Activated naive CD4-positive, alpha-beta T cell treated with anti-CD3 and anti-CD28 coated beads, Interleukin-2, amount 50 U/mL, for 24 hours (primary cell): ENCODE measurements around the gene CTNNBL1.
"Not testable (repeated sequence)": the region's sequence is repeated elsewhere in the genome, so short reads cannot be mapped to it uniquely, and the experiment has no call there.

ENCODE experiments used
- H3K27ac Mint-ChIP-seq: one replicate; pipeline ENCODE4 v1.8.0; 2021; ENCODE audit warnings: mild to moderate bottlenecking, mixed read lengths
- H3K27me3 Mint-ChIP-seq: one replicate; pipeline ENCODE4 v1.8.0; 2021; ENCODE audit warnings: mixed read lengths
- H3K36me3 Mint-ChIP-seq: one replicate; pipeline ENCODE4 v1.8.0; 2021; ENCODE audit warnings: mixed read lengths
- H3K4me1 Mint-ChIP-seq: one replicate; pipeline ENCODE4 v1.8.0; 2021; ENCODE audit warnings: mixed read lengths
- H3K4me3 Mint-ChIP-seq: one replicate; pipeline ENCODE4 v1.8.0; 2021; ENCODE audit warnings: mild to moderate bottlenecking, mixed read lengths
- H3K9me3 Mint-ChIP-seq: one replicate; pipeline ENCODE4 v1.8.0; 2021; ENCODE audit warnings: mixed read lengths

Gene CTNNBL1

GRCh38 chr20:37693242-37693634 lies 592 bp upstream of the CTNNBL1 start:
- peak overlapping the region; percentile 14 for H3K27ac Mint-ChIP-seq
- peaks cover 23% of the 10 kb centered on the region for H3K4me1 Mint-ChIP-seq
- peak overlapping the region; percentile 97 for H3K4me3 Mint-ChIP-seq
- peaks cover 9% of the 10 kb centered on the region for H3K27me3 Mint-ChIP-seq
- no peaks in the 10 kb centered on the region for H3K9me3 Mint-ChIP-seq
- peaks cover 7% of the 10 kb centered on the region for H3K36me3 Mint-ChIP-seq

- Mint-ChIP-seq H3K27me3 (peaks cover 4% of the 10 kb centered on the region), H3K4me1 (peaks cover 41% of the 10 kb centered on the region), H3K27ac (no peak overlapping the region), H3K4me3 (peak overlapping the region; percentile 97), H3K9me3 (no peaks in the 10 kb centered on the region), H3K36me3 (peaks cover 7% of the 10 kb centered on the region)
Observed at GRCh38 chr20:37695684-37696342, 2.0 kb downstream of the CTNNBL1 start.

DNA sequence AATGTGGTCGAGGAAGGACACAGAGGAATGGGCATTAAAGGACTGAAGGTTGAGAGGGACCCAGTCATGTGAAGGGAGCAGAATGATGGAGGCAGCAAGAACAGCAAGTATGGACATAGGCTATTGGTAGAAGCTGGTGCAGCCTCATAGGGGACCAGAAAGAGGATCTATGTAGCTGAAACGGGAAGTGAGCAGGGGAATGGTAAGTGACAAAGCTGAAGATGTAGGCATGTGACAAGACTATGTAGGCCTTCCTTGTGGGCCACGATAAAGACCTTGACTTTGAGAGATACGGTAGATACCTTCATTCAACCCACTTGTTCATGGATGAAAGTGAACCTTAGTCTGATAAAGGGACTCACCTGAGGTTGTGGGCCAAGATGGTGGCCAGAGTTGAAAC lies 3.5 kb downstream of the CTNNBL1 start:
- no peaks in the 10 kb centered on the region for H3K9me3 Mint-ChIP-seq
- peaks cover 7% of the 10 kb centered on the region for H3K36me3 Mint-ChIP-seq
- H3K27ac Mint-ChIP-seq = no peak overlapping the region
- no peak overlapping the region for H3K4me3 Mint-ChIP-seq
- H3K27me3 Mint-ChIP-seq = peaks cover 3% of the 10 kb centered on the region
- peaks cover 41% of the 10 kb centered on the region for H3K4me1 Mint-ChIP-seq

GRCh38 chr20:37699202-37699601 lies 5.4 kb downstream of the CTNNBL1 start:
- Mint-ChIP-seq H3K36me3 (peaks cover 7% of the 10 kb centered on the region), H3K4me3 (no peak overlapping the region), H3K27me3 (no peaks in the 10 kb centered on the region), H3K9me3 (no peaks in the 10 kb centered on the region), H3K4me1 (peaks cover 45% of the 10 kb centered on the region), H3K27ac (no peak overlapping the region)

- Mint-ChIP-seq H3K4me3 (no peak overlapping the region), H3K27me3 (no peaks in the 10 kb centered on the region), H3K36me3 (peaks cover 7% of the 10 kb centered on the region), H3K27ac (no peak overlapping the region), H3K4me1 (peaks cover 47% of the 10 kb centered on the region), H3K9me3 (no peaks in the 10 kb centered on the region)
Observed at GRCh38 chr20:37700301-37700700, 6.5 kb downstream of the CTNNBL1 start.

- H3K27ac Mint-ChIP-seq, H3K36me3 Mint-ChIP-seq, H3K4me3 Mint-ChIP-seq, H3K27me3 Mint-ChIP-seq, H3K9me3 Mint-ChIP-seq: not testable (repeated sequence)
- peaks cover 52% of the 10 kb centered on the region for H3K4me1 Mint-ChIP-seq
Observed at GRCh38 chr20:37701676-37702075, 7.8 kb downstream of the CTNNBL1 start.

GRCh38 chr20:37702403-37703034 lies 8.7 kb downstream of the CTNNBL1 start:
- peaks cover 51% of the 10 kb centered on the region for H3K4me1 Mint-ChIP-seq
- peaks cover 2% of the 10 kb centered on the region for H3K36me3 Mint-ChIP-seq
- H3K27me3 Mint-ChIP-seq = no peaks in the 10 kb centered on the region
- H3K27ac Mint-ChIP-seq = no peak overlapping the region
- no peak overlapping the region for H3K4me3 Mint-ChIP-seq
- H3K9me3 Mint-ChIP-seq = no peaks in the 10 kb centered on the region

DNA sequence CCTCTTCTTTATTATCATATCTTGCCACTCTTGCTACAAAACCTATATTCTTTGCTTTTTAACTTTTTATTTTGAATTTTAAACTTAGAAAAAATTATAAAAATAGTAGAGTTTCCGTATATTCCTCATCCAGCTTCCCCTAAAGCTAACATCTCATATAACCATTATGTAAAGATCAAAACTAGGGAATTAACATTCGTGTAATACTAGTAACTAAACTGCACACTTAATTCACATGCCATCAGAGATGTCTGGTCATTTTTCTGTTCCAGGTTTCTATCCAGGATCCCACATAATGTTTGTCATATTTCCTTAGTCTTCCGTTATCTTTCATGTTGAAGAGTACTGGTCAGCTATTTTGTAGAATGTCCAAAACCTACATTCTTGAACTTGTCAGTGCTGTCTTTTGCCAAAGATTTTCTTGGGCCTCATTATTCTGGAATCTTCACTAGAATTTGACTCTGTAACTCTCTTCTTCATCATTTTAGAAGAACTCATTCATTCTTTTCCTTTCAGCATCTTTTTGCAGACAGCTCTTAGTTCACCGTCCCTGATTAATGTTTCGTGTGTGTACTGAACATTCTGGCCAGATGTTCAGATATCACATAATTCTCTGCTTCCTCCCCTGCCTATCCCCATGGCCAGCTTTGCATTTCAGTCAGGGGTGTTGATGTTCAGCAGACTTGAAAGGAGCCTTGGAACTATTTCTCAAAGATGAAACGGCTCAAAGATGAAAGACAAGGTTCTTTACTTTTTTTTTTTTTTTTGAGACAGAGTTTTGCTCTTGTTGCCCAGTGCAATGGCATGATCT lies 9.4 kb downstream of the CTNNBL1 start:
- peaks cover 54% of the 10 kb centered on the region for H3K4me1 Mint-ChIP-seq
- no peaks in the 10 kb centered on the region for H3K27me3 Mint-ChIP-seq
- no peaks in the 10 kb centered on the region for H3K9me3 Mint-ChIP-seq
- no peak overlapping the region for H3K4me3 Mint-ChIP-seq
- H3K36me3 Mint-ChIP-seq = peaks cover 3% of the 10 kb centered on the region
- no peak overlapping the region for H3K27ac Mint-ChIP-seq

DNA sequence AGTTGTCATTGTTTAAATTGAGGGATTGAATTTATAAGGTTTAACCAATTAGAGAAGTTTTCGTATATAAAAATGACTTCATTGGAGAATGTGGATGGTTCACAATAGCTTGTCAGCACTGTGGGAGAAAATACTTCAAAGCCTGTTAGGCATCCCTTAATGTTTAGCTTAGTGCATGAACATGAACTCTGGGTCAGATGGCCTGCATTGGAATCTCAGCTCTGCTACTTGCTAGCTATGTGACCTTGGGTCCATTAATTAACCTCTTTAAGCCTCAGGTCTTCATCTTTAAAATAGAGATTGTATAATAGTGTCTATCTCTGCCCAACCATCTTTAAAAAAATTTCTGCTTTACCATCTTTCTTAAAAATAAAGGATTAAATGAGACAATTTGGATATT lies 11.1 kb downstream of the CTNNBL1 start:
- Mint-ChIP-seq H3K36me3 (peaks cover 5% of the 10 kb centered on the region), H3K9me3 (no peaks in the 10 kb centered on the region), H3K27me3 (no peaks in the 10 kb centered on the region), H3K4me1 (peaks cover 49% of the 10 kb centered on the region), H3K27ac (no peak overlapping the region), H3K4me3 (no peak overlapping the region)

GRCh38 chr20:37706298-37706697 lies 12.5 kb downstream of the CTNNBL1 start:
- Mint-ChIP-seq H3K4me1 (peaks cover 53% of the 10 kb centered on the region), H3K36me3 (peaks cover 6% of the 10 kb centered on the region), H3K27ac (no peak overlapping the region), H3K27me3 (no peaks in the 10 kb centered on the region), H3K4me3 (no peak overlapping the region), H3K9me3 (no peaks in the 10 kb centered on the region)

DNA sequence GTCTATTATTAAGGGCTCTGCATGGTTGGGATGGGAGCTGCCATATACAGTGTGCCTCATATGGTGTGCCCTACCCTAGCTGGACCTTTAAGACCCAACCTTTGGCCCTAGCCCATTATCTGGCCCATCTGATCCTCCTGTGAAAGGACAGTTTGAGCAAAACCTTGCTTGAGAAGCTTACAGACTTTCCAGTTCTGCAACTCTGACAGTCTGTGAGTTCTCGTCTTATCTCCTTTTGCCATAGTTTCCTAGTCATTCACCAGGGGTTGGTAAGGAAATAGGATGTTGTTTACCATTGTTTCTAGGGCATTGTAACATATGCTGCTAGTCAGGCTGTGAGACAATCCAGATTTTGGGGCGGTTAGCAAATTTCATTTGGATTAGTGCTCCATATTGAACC lies 17.2 kb downstream of the CTNNBL1 start:
- peak overlapping the region; percentile 0 for H3K27ac Mint-ChIP-seq

GRCh38 chr20:37711994-37712964 lies 18.4 kb downstream of the CTNNBL1 start:
- Mint-ChIP-seq H3K9me3 (no peaks in the 10 kb centered on the region), H3K4me1 (peaks cover 65% of the 10 kb centered on the region), H3K4me3 (no peak overlapping the region), H3K36me3 (peaks cover 12% of the 10 kb centered on the region), H3K27me3 (no peaks in the 10 kb centered on the region), H3K27ac (no peak overlapping the region)

More for the DNA sequence above, 17.2 kb downstream of the CTNNBL1 start:
- Mint-ChIP-seq H3K4me3 (no peak overlapping the region), H3K36me3 (peaks cover 10% of the 10 kb centered on the region), H3K27me3 (no peaks in the 10 kb centered on the region), H3K4me1 (peaks cover 69% of the 10 kb centered on the region), H3K9me3 (no peaks in the 10 kb centered on the region)

GRCh38 chr20:37713396-37713795 lies 19.6 kb downstream of the CTNNBL1 start:
- Mint-ChIP-seq H3K4me3 (no peak overlapping the region), H3K27ac (no peak overlapping the region), H3K36me3 (peaks cover 11% of the 10 kb centered on the region), H3K4me1 (peaks cover 54% of the 10 kb centered on the region), H3K9me3 (no peaks in the 10 kb centered on the region), H3K27me3 (no peaks in the 10 kb centered on the region)

GRCh38 chr20:37714978-37715672 lies 21.3 kb downstream of the CTNNBL1 start:
- Mint-ChIP-seq H3K27me3 (no peaks in the 10 kb centered on the region), H3K4me1 (peaks cover 48% of the 10 kb centered on the region), H3K4me3 (no peak overlapping the region), H3K27ac (no peak overlapping the region), H3K36me3 (peaks cover 14% of the 10 kb centered on the region), H3K9me3 (no peaks in the 10 kb centered on the region)

DNA sequence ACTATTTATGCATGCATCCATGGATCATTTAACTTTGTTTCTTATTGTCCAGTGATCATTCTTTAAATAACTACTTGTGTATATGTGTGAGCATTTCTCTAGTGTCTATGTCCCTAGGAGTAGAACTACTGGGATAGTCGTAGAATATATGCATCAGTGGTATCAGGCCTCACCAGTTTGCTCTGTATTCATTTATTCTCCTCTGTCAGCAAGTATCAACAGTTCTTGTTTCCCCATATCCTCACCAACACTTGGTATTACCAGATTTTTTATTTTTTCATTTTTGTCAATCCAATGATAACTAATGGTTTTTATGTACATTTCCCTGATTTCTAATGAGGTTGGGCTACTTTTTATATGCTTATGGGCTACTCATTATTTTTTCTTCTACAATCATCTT lies 27.9 kb downstream of the CTNNBL1 start:
- Mint-ChIP-seq H3K9me3 (peaks cover 12% of the 10 kb centered on the region), H3K36me3 (peaks cover 19% of the 10 kb centered on the region), H3K4me3 (no peak overlapping the region), H3K27ac (no peak overlapping the region), H3K27me3 (no peaks in the 10 kb centered on the region), H3K4me1 (peaks cover 21% of the 10 kb centered on the region)
